Neural crest cell (in vitro differentiated cells): Measurements from ENCODE around the gene MFAP1. TPM values are rescaled to one million over a fixed set of nuclear protein-coding genes. Genes with fewer than 3 reads are reported as not detected.
"Not testable (repeated sequence)": the region's sequence is repeated elsewhere in the genome, so short reads cannot be mapped to it uniquely, and the experiment has no call there.

Source experiments
- DNase-seq: peaks from one replicate; pipeline ENCODE4 v3.0.0; 2021; ENCODE audit warnings: low read depth, mixed read lengths, low spot score
- H3K27ac Mint-ChIP-seq: one replicate; pipeline ENCODE4 v1.8.0; 2021; ENCODE audit warnings: mild to moderate bottlenecking, mixed read lengths; ENCODE audit not compliant: unreplicated experiment
- H3K27me3 Mint-ChIP-seq: 2 replicates; pipeline ENCODE4 v1.8.0; 2021; ENCODE audit warnings: low read depth, mild to moderate bottlenecking, mixed read lengths
- H3K36me3 Mint-ChIP-seq: 2 replicates; pipeline ENCODE4 v1.8.0; 2021; ENCODE audit warnings: low read depth, mild to moderate bottlenecking, mixed read lengths
- H3K4me1 Mint-ChIP-seq: 2 replicates; pipeline ENCODE4 v1.8.0; 2021; ENCODE audit warnings: mixed read lengths
- H3K4me3 Mint-ChIP-seq: one replicate; pipeline ENCODE4 v1.8.0; 2021; ENCODE audit warnings: mild to moderate bottlenecking, mixed read lengths
- H3K9me3 Mint-ChIP-seq: 2 replicates; pipeline ENCODE4 v1.8.0; 2021; ENCODE audit warnings: mixed read lengths
- total RNA-seq: library from RNA; stranded (reverse); gene quantifications from 2 replicates; pipeline ENCODE4 v1.2.1, GENCODE V29; 2021
- TF ChIP-seq, protein P1 (sequence below): fragments of 200-600 bp; sonication (generic); conservative IDR thresholded peaks from 2 replicates; pipeline ENCODE4 v1.5.0; 2021; ENCODE audit warnings: antibody characterized with exemption, mild to moderate bottlenecking

The MFAP1 gene
- total RNA-seq, 1 donor from 2014 or later: 41.0 TPM

DNA sequence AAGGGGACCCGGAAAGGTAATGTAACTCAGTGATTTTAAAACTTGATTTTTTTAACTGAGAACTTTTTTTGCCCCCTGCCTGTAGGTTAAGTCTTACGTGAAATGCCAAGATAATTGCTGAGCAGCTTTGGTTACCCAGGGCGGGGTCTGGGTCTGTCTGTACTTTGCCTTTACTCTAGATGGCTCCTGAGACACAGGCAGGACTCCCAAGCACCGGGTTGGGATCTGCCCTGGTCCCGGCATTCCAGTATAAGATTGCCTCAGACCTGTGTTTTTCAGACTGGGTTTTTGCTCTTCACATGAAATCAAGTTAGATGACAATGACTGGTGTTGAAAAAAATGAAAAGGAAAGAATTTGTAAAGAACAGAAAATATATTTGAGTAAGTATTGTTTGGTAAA, 42.6 kb upstream of the MFAP1 start:
- TF ChIP-seq, protein P1, sequence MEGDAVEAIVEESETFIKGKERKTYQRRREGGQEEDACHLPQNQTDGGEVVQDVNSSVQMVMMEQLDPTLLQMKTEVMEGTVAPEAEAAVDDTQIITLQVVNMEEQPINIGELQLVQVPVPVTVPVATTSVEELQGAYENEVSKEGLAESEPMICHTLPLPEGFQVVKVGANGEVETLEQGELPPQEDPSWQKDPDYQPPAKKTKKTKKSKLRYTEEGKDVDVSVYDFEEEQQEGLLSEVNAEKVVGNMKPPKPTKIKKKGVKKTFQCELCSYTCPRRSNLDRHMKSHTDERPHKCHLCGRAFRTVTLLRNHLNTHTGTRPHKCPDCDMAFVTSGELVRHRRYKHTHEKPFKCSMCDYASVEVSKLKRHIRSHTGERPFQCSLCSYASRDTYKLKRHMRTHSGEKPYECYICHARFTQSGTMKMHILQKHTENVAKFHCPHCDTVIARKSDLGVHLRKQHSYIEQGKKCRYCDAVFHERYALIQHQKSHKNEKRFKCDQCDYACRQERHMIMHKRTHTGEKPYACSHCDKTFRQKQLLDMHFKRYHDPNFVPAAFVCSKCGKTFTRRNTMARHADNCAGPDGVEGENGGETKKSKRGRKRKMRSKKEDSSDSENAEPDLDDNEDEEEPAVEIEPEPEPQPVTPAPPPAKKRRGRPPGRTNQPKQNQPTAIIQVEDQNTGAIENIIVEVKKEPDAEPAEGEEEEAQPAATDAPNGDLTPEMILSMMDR: no peak

DNA sequence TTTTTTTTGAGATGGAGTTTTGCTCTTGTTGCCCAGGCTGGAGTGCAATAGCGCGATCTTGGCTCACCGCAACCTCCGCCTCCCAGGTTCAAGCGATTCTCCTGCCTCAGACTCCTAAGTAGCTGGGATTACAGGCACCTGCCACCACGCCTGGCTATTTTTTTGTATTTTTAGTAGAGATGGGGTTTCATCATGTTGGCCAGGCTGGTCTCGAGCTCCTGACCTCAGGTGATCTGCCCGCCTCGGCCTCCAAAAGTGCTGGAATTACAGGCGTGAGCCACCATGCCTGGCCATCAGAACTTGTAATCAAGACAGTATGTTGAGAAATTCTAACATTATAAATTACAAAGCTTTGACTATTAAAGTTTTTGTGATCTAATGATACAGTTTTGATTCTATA, 42.1 kb upstream of the MFAP1 start:
- DNase-seq, H3K9me3 Mint-ChIP-seq, H3K4me3 Mint-ChIP-seq, H3K27me3 Mint-ChIP-seq, H3K4me1 Mint-ChIP-seq, H3K36me3 Mint-ChIP-seq, H3K27ac Mint-ChIP-seq: not testable (repeated sequence)

More for the DNA sequence above, 42.6 kb upstream of the MFAP1 start:
- Mint-ChIP-seq H3K4me3 (no peak overlapping the region), H3K27me3 (no peaks in the 10 kb centered on the region), H3K36me3 (no peaks in the 10 kb centered on the region), H3K27ac (no peak overlapping the region), H3K9me3 (no peaks in the 10 kb centered on the region), H3K4me1 (no peaks in the 10 kb centered on the region)
- no peak for DNase-seq

DNA sequence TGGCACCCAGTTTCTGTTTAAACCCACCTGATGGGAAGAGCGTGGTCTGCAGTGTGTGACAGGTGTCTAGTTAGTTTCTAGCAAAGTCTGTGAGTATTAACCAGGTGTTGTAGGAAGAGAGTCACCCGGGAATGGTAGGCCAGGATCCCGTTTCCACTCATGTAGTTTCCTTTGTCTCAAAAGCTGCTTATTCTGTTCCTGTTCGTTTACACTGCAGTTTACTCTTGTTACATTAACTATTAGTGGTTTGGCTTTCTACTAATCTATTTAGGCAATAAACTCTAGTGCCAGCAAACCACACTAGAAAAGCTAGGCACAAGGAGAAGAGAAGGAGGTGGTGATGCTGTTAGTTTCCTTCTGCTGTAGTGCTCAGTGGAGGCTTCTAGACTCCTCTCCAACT, 35.1 kb upstream of the MFAP1 start:
- Mint-ChIP-seq H3K4me1 (no peaks in the 10 kb centered on the region), H3K27me3 (no peaks in the 10 kb centered on the region), H3K36me3 (no peaks in the 10 kb centered on the region), H3K4me3 (no peak overlapping the region), H3K9me3 (no peaks in the 10 kb centered on the region), H3K27ac (no peak overlapping the region)
- no peak for DNase-seq
- TF ChIP-seq, protein P1: no peak

DNA sequence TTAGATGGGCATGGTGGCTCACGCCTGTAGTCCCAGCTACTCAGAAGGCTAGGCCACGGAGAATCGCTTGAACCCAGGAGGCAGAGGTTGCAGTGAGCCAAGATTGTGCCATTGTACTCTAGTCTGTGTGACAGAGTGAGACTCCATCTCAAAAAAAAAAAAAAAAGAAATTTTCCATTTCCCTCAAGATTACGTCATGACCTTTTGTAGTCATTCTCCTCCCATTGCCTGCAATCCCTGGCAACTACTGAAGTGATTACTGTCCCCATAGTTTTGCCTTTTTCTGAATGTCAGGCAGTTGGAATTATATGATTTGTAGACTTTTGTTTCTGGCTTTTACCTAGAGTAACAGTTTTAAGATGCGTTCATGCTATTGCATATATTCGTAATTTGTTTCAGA, 30.3 kb upstream of the MFAP1 start:
- no peak for DNase-seq
- TF ChIP-seq, protein P1: no peak
- H3K9me3 Mint-ChIP-seq: no peaks in the 10 kb centered on the region
- peaks cover 9% of the 10 kb centered on the region for H3K36me3 Mint-ChIP-seq
- H3K27me3 Mint-ChIP-seq: no peaks in the 10 kb centered on the region
- H3K27ac Mint-ChIP-seq: no peak overlapping the region
- no peaks in the 10 kb centered on the region for H3K4me1 Mint-ChIP-seq
- H3K4me3 Mint-ChIP-seq: no peak overlapping the region

DNA sequence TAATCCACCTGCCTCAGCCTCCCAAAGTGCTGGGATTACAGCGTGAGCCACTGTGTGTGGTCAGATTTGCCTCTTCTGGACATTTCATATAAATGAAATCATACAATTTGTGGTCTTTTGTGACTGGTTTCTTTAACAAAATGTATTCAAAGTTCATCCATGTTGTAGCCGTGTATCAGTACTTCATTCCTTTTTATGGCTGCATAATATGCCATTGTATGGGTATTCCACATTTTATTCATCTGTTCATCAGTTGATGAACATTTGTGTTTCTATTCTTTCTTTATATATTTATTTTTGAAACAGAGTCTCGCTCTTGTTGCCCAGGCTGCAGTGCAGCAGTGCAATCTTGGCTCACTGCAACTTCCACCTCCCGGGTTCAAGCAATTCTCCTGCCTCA, 28.1 kb upstream of the MFAP1 start:
- Mint-ChIP-seq H3K36me3 (peaks cover 9% of the 10 kb centered on the region), H3K27ac (no peak overlapping the region), H3K4me3 (no peak overlapping the region), H3K4me1 (no peaks in the 10 kb centered on the region), H3K27me3 (no peaks in the 10 kb centered on the region), H3K9me3 (no peaks in the 10 kb centered on the region)
- no peak for DNase-seq
- TF ChIP-seq, protein P1: no peak

DNA sequence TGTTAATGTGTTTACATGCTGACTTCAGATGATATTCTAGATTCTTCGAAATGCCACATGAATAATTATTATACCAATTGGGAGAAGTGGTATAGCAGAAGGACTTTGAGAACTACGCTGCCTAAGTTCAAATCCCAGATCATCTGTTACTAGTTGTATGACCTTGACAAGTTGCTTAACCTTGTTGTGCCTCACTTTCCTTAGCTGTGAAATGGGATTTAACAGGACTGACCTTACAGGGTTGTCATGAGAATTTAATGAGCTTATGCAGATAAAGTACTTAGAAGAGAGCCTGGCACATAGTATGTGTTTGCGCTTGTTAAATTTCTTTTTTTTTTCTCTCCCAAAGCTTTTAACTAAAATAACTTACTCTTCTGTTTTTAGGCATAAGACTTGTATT, 26.8 kb upstream of the MFAP1 start:
- no peak overlapping the region for H3K27ac Mint-ChIP-seq
- peaks cover 9% of the 10 kb centered on the region for H3K36me3 Mint-ChIP-seq
- H3K27me3 Mint-ChIP-seq: no peaks in the 10 kb centered on the region
- no peak overlapping the region for H3K4me3 Mint-ChIP-seq
- no peaks in the 10 kb centered on the region for H3K9me3 Mint-ChIP-seq
- H3K4me1 Mint-ChIP-seq: no peaks in the 10 kb centered on the region
- DNase-seq: no peak
- TF ChIP-seq, protein P1: no peak
